Kidney epithelial cell (primary cell): Measurements from ENCODE around the gene TCF7L1. TPM values are rescaled to one million over a fixed set of nuclear protein-coding genes. Genes with fewer than 3 reads are reported as not detected.
A peak's percentile ranks its signal among the peaks of the same experiment; 100 is the strongest.

Experiments
- DNase-seq: peaks from one replicate; pipeline ENCODE4 v3.0.0-alpha.2; 2010; ENCODE audit warnings: low read depth
- H3K27me3 ChIP-seq: 2 replicates; pipeline ENCODE4 v1.6.0; 2011; ENCODE audit warnings: low read length; ENCODE audit not compliant: control insufficient read depth, insufficient read depth
- H3K36me3 ChIP-seq: 2 replicates; pipeline ENCODE4 v1.5.1; 2011; ENCODE audit warnings: low read length; ENCODE audit not compliant: control insufficient read depth, insufficient read depth
- H3K4me3 ChIP-seq: 2 replicates; pipeline ENCODE4 v1.5.1; 2011; ENCODE audit warnings: low read depth, mild to moderate bottlenecking, control low read depth, low read length
- CTCF ChIP-seq: IDR thresholded peaks from 2 replicates; pipeline ENCODE4 v1.5.1; 2011; ENCODE audit warnings: mild to moderate bottlenecking, moderate library complexity, low read length, control low read depth, inconsistent platforms; ENCODE audit not compliant: insufficient read depth, poor library complexity, severe bottlenecking
- total RNA-seq: library from RNA; depleted of rRNA; stranded (reverse); fragments of >200 nt; gene quantifications from 2 replicates; pipeline ENCODE4 v1.2.3, GENCODE V29; 2015

Gene TCF7L1
- total RNA-seq, 1 donor from 2014 or later = 4.3 TPM

GRCh38 chr2:85181134-85181631 lies 48.0 kb downstream of the TCF7L1 start:
- Histone ChIP-seq H3K4me3 (no peak overlapping the region), H3K27me3 (no peaks in the 10 kb centered on the region), H3K36me3 (no peaks in the 10 kb centered on the region)
- no peak for DNase-seq
- peak; percentile 24 for TF ChIP-seq CTCF

DNA sequence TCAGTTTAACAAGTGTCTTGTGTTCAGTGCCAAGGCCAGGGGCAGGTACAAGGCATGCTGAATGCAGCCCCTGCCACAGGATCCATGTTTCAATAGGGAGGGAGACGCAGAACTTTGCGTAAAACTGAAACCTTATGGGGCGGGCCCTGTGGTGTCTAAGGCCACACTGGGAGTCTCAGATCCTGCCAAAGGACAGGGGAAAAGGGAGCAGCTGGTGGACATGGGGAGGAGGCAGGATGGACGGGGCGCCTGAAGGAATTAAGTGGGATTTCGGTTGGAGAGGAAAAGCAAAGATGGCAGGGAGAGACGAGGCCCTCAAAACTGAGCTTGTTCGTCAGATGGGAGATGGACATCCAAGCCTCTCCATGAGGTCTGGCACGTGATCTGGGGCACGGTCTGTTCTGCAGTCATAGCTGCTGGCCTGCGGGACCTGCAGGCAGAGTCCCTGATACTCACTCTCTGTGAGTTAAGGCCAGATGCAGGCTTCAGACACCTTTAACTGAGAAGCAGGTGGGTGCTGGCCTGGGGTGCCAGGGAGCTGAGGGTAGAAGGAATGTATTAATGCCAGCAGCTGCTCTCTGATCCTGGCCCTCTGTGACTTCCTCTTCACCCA lies 48.8 kb downstream of the TCF7L1 start:
- Histone ChIP-seq H3K4me3 (no peak overlapping the region), H3K36me3 (no peaks in the 10 kb centered on the region), H3K27me3 (no peaks in the 10 kb centered on the region)
- TF ChIP-seq CTCF = no peak
- no peak for DNase-seq

- no peak for TF ChIP-seq CTCF
- no peak for DNase-seq
- H3K36me3 ChIP-seq = no peaks in the 10 kb centered on the region
- no peaks in the 10 kb centered on the region for H3K27me3 ChIP-seq
- H3K4me3 ChIP-seq = no peak overlapping the region
Observed at GRCh38 chr2:85183076-85183475, 49.9 kb downstream of the TCF7L1 start.

DNA sequence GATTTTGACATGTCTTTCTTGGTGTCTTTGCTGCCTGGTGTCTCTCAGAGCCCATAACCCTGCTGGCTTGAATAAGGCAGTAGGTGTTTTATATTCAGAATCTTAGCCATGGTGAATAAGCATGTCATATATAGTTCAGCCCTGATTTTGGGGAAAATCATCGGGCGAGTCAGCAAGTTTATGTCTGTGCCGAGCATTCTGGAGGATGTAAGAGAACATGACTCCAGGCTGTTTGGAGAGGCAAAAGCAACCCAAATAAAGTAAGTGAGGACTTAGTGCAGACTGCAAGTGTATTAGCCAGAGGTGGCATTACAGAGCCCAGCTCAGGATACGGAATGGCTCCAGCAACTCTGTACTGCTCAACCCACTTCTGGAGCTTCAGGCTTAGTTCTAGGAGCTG lies 50.3 kb downstream of the TCF7L1 start:
- no peaks in the 10 kb centered on the region for H3K36me3 ChIP-seq
- no peaks in the 10 kb centered on the region for H3K27me3 ChIP-seq
- DNase-seq = no peak
- no peak overlapping the region for H3K4me3 ChIP-seq
- no peak for TF ChIP-seq CTCF

DNA sequence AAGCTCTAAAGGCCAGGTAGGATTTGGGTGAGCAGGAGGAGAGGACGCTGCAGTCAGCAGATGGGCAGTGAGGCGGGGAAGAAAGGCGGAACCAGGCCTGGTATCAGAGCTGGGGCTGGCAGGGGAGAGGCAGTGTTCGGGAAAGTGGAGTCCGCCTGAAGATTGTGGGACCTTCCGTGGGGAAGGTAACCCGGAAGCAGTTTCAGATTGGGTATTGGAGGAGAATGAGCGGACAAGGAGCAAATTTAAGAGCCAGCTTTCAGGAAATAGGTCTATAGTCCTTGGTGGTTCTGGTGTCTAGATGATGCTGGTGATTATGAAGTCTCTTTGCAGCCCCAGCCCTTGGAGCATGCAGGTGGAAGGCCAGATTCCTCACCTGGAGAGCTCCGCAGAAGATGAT lies 51.0 kb downstream of the TCF7L1 start:
- Histone ChIP-seq H3K36me3 (no peaks in the 10 kb centered on the region), H3K4me3 (no peak overlapping the region), H3K27me3 (no peaks in the 10 kb centered on the region)
- no peak for TF ChIP-seq CTCF
- DNase-seq = no peak

- DNase-seq = no peak
- no peak overlapping the region for H3K4me3 ChIP-seq
- no peaks in the 10 kb centered on the region for H3K27me3 ChIP-seq
- H3K36me3 ChIP-seq = no peaks in the 10 kb centered on the region
- TF ChIP-seq CTCF = no peak
Observed at GRCh38 chr2:85184990-85185389, 51.8 kb downstream of the TCF7L1 start.
